Germinal center (tissue), 1 donor: ENCODE results near the gene NHERF2.
A peak's percentile ranks its signal among the peaks of the same experiment; 100 is the strongest.

ENCODE experiments used
- DNase-seq: peaks from one replicate; pipeline ENCODE4 v3.0.0; 2012; ENCODE audit warnings: mixed read lengths, low spot score

Gene NHERF2

DNA sequence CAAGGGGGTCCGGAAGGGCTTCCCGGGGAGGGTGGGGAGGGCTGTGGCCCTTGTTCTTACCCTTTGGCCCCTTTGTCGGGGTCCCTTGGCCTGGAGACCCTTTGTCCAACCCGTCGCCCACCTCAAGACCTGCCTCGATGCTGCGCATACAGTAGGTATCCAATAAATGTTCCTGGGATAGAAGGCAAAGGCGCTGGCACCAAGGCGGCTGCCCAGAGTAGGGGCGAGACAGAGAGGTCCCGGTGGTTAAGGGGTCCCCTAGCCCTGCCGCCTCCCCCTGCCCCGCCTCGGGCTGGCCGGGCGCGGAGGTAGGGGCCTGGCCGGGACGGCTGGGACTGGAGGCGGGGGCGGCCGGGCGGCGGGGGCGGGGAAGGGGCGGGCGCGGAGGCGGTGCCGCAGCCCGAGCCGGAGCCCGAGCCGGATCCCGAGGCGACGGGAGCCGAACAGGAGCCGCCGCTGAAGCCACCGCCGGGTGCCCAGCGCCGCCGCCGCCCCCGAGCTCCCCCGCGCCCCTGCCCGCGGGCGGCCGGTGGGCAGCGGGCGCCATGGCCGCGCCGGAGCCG lies at the start of gene NHERF2:
TSS of gene NHERF2 (plus strand) at position 442 of the 563 bp plus-strand sequence. CDS start at position 546, 104 bp downstream.
- DNase-seq, result peak; percentile 41

DNA sequence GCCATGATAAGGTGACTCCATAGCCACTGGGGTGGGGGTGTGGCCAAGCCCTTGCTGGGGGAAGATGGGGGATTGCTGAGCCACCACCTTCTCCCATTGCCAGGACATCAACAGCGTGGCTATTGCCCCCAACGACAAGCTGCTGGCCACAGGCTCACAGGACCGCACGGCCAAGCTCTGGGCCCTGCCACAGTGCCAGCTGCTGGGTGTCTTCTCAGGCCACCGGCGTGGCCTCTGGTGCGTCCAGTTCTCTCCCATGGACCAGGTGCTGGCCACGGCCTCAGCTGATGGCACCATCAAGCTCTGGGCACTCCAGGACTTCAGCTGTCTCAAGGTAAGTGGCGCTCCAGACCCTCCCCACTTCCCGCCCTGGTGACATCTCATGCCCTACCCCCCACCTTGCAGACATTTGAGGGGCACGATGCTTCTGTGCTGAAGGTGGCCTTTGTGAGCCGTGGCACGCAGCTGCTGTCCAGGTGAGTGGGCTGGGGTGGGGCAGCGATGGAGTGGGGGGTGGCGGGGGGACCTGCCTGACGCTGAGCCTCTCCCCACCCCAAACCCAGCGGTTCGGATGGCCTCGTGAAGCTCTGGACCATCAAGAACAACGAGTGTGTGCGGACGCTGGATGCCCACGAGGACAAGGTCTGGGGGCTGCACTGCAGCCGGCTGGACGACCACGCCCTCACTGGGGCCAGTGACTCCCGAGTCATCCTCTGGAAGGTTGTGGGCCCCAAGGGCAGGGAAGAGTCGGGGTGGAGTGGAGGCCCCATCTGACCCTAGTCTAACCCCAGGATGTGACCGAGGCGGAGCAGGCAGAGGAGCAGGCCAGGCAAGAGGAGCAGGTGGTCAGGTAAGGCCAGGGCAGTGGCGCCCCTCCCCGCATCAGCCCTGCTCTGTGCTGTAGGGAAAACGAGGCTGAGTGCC lies 49.5 kb upstream of the NHERF2 start:
- DNase-seq, result no peak

DNA sequence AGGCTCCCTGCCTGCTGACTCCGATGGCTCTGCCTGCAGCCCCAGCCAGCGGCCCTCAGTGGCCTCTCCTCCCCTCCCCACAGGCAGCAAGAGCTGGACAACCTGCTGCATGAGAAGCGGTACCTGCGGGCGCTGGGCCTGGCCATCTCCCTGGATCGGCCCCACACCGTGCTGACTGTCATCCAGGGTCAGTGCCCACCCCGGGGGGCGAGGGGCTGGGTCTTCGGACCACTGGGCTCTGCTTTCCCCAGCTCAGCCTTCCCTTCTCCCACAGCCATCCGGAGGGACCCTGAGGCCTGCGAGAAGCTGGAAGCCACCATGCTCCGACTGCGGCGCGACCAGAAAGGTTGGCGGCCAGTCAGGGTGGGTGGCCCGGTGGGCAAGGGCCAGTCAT lies 48.8 kb upstream of the NHERF2 start:
- DNase-seq, result no peak

DNA sequence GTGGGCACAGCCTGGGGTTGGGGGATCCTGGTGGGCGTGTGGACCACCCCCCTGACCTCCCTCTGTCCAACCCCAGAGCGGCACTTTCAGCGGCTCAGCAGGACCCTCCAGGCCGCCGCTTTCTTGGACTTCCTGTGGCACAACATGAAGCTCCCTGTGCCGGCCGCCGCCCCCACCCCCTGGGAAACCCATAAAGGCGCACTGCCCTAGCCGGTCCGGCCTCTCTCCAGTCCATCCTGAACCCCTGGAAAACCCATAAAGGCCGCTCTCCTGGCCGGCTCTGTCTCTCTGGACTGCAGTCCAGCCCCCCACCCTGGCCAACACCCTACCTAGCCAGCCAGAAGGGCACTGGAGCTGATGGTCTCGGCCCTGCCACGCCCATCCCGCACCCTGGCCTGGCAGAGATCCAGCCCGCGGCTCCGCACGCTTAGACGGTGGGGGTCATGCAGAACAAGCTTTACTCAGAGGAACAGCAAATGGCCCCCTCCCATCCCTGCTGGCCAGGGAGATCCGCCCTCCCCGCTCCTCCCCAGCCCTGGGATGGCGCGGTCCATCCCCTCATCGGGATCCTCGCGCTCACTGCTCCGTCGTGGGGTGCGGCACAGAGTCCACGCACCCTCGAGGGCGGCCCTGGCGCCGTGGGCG lies 48.1 kb upstream of the NHERF2 start:
- DNase-seq, result no peak

DNA sequence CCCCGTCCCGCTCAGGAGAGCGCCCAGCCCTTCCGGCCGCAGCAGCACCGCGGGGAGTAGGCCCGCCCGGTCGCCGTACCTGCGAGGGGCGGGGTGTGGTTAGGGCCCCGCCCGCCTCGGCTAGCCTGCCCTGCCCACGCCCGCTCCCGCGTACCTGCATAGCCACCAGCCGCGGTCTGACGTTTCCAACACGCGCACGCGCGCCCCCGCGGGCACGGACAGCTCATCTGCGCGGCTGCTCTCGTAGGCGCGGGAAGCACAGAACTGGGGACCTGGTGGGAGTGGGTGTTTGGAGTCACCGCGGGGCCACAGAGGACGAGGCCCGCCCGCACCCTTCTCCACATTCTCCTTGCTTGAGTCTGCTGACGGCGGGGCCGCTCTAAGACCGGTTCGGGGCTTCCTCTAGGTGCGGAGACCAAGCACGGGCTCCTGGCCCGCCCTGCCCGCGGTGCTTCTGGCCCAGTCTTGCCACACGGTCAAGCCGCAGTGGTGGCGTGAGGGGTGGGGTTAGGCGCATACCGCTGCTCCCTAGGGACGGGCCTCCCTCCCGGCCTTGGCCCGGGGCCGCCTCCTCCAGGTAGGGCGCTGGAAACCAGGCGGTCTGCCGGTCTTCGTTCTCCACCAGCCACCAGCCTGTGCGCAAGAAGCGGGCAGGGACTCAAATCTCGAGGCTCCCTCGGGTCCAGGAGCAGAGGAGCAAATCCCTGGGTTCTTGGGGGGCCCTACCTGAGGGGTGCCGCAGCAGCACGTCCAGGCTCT lies 47.3 kb upstream of the NHERF2 start:
- DNase-seq, result no peak

DNA sequence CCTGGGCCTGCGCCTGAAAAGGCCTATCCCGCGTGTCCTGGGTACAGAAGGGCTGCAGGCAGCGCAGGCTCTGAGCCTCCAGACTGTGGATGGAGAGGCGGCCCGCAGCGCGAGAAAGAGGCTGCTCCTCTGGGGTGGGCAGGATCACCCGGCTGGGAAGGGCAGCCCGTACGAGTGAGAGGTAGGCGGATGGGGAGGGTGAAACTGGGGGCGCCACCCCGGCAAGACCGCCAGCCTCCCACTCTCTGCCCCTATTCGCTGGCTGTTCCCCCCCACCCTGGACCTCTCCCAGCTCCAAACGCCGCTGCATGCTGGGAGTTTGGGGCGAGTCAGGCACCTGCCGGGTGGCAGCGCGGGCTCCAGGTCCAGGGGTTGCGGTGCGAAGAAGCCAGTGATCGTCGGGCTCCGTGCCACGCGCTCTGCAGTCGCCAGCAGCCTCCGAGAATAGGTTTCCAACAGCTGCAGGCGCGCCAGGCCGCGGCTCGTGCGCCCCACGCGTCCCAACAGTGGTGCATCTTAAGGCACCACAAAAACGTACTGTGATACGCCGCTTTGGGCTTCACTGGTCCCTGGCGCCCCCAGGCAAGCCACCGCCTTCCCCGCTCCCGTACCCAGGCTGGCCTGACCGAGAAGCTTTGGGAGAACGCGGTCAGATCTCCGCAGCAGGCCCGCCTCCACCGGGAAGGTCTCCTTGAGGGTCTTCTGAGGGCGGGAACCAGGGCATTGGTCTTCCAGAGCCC lies 46.5 kb upstream of the NHERF2 start:
- DNase-seq, result no peak

DNA sequence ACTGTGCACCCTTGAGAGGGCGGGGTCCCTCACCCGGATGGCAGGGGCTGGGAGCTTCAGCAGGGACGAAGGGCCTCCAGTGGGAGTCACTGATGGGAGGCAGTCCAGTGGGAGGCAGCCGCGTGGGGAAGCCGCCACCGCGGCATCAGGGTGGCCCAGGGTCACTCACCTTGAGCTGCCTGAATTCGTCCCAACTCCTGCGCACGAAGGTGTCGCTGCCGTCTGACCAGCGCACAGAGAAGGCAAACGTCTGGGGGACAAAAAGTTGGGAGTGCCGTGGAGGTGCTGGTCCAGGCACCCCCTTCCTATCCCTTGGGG lies 46.0 kb upstream of the NHERF2 start:
- DNase-seq, result no peak

DNA sequence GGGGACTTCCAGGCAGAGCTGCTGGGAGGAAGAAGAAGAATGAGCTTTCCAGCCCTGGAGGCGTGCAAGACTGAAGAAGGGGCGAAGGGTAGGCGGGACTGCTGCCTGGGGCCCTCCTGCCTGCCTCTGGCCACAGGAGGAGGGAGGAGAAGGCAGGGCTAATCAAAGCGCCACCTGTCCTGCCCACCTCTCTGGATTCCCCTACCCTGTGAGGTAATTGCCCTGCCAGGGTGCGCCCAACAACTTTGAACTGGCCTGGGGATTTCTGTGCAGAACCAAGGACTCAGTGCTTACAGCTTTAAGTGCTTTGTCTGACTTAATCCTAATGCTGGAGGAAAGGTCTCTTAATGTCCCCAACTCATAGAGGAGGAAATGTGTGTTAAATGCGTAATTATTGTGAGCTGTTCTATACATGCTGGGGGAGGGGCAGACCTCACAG lies 45.3 kb upstream of the NHERF2 start, which contains the start of gene NOXO1:
TSS of gene NOXO1 (minus strand) at position 72 of the 439 bp plus-strand sequence. CDS start 290 bp downstream, outside the sequence.
- no peak for DNase-seq

DNA sequence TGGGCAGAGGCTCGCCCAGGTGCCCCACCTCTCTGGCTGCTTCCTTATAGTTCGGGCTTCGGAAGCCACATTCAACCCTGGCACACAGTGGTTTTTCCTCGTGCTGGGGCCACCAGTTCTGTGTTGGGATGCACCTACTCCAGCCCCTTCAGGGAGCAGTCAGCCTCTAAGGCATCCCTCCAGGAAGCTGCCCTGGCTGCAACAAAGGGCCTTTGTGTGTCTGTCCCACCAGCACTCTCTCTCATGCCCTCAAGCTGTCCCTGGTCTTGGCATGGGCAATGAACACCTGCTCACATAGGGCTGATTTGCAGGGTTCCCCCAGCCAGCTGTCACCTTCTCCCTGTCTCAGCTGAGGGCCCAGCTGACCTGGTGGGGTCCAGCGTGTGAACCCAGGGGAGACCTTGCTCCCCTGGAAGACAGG lies 44.7 kb upstream of the NHERF2 start:
- DNase-seq, result no peak

DNA sequence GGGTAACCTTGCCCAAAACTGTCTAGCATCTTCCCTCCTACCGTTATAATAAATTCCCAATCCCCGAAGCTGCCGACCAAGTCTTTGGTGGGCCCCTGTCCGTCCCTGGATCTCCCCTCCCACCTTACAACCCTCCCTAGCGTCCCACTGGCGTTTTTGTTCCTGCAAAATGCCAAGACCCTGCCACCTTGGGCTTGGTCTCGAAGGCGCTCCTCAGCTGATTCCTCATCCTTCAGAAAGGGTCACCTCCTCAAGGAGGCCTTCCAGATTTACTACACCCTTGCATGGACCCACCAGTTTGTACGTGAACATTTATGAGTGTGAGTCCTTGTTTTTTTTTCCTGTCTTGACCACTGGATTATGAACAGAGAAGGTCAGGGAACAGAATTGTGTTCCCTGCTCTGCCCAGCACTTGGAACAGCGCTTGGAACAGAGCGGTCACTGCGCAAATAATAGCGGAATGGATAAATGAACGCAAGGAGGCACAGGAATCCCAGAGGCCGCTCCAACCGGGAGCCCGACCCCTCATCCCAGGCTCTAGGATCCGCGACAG lies 43.6 kb upstream of the NHERF2 start:
- no peak for DNase-seq

DNA sequence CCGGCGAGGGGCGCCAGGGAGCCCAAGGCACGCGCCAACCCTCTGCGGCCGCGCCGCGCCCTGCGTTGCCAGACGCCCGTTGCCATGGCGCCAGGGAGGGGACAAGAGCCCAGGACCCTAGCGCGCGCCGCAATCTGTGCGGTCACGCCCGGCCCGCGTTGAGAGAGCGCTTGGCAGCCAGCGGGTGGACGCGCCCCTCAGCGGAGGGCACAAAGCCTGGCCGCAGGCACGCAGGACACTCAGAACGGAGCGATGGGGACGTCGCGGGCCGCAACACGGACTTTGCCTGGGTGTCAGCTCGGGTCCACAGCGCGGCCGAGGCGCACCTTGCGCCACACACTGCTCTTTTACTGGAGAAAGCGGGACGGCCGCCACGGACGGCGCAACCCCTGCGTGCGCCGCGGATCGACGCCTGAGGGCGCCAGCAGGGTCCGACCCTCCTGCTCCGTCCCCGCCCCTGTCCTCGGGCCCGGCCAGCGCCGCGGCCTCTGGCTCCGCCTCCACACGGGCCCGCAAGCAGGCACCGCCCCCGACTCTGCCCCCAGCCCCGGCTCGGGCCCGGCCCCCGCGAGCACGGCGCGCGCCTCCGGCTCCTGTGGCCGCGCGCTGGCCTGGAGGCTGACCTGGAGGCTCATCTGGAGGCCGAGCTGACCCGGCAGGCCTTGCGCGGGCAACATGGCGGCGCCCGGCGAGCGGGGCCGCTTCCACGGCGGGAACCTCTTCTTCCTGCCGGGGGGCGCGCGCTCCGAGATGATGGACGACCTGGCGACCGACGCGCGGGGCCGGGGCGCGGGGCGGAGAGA lies 43.0 kb upstream of the NHERF2 start, which contains the start of gene GFER:
TSS of gene GFER (plus strand) at position 650 of the 803 bp plus-strand sequence. CDS start at position 676, 26 bp downstream.
- peak; percentile 88 for DNase-seq

DNA sequence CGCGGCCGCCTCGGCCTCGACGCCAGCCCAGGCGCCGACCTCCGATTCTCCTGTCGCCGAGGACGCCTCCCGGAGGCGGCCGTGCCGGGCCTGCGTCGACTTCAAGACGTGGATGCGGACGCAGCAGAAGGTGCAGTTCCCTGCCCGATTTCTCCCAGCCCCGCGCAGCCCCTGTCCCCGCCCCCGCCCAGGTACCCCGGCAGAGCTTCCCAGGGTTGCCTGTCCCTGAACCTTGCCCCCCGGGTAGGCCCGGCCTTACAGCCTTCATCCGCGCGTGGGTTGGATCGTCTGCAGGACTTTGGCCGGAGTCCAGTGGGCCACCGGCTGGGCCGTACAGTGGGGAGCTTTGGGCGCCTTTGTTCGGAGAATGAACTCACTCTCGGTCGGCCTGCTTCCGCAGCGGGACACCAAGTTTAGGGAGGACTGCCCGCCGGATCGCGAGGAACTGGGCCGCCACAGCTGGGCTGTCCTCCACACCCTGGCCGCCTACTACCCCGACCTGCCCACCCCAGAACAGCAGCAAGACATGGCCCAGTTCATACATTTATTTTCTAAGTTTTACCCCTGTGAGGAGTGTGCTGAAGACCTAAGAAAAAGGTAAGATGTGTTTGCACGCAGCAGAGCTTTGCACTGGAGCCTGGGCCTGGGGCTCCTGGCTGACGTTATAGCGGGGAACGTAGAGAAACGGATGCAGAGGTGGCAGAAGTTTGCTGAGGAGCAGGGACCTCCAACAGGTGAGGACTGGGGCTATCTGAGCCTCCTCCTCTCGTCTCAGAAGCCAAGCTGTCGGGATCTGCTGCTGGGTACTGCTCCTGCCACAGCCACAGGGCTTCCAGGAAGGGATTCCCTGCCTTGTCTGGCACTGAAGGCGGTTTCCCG lies 42.1 kb upstream of the NHERF2 start:
- no peak for DNase-seq

DNA sequence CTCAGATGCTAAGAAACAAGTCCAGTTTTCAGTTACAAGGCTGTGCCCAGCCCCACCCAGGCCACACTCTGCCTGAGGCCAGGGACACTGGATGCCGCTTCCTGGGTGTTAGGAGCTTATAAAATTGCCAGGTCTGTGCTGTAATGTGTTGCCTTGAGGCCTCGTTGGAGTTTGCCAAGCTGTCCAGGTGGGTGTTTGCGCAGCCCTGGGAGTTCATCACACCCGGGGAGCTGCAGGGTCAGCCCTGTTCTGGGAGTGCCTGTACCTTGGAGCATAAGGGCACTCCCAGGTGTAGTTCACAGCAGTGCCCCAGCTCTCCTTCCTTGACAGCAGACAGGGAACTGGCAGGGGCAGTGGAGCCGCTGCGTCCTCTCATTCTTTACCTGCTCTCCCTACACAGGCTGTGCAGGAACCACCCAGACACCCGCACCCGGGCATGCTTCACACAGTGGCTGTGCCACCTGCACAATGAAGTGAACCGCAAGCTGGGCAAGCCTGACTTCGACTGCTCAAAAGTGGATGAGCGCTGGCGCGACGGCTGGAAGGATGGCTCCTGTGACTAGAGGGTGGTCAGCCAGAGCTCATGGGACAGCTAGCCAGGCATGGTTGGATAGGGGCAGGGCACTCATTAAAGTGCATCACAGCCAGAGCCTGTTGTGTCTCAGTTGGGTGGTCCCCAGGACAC lies 41.1 kb upstream of the NHERF2 start:
- no peak for DNase-seq

DNA sequence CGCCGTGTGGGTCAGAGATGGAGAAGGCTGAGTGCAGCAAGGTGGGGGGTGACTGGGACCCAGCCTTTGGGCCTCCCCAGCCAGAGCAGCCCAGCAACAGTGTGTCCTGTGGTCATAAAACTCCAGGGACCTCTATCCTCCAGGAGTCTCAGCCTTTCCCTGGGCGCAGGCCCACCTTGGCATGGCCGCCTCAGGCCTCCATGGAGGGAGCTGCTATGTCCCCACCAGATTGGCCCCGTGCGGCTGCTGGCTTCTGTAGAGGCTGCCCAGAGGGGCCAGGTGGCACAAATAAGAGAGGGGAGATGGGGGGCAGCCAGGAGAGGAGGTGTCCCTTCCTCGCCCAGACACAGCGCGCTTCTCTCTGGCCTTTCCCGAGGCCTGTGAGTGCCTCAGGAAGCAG lies 39.5 kb upstream of the NHERF2 start:
- DNase-seq, result no peak

DNA sequence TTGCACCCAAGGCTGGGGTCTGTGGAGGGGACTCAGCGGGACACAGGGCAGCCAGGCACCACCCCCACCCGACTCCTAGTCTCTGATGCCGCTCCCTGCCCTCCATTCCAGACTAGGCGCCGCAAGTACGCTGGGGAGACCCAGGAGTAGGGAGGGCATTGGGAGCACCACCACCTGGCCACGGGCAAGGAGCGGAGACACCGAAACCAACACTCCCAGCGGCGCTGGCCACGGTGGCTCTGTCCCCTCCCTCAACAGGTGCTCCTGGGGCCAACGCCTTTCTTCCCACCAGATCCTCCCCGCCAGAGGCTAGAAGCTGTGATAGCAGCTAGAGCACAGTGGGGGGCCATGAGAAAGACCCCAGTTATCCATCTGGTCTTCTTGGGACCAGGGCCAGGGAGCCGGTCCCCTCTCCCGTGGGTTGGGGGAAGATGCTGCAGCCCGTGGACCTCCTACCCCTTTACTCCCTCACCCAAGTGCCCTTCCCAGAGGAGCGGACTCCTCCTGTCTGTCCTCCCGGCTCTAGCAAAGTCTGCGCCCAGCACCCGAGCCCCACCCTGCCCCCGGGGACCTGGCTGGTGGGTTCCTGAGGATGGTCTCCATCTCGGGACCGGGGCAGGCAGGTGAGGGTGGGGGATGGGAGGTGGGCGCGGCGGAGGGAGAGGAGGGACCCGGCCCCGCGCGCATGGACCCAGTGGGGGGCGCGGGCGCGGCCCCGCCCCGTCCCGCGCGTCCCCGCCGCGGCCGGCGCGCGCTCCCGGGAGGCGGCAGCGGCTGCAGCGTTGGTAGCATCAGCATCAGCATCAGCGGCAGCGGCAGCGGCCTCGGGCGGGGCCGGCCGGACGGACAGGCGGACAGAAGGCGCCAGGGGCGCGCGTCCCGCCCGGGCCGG lies 37.2 kb upstream of the NHERF2 start, which contains the start of gene SYNGR3:
TSS of gene SYNGR3 (plus strand) at position 762 of the 892 bp plus-strand sequence. CDS start 133 bp downstream, outside the sequence.
- DNase-seq, result peak; percentile 41

DNA sequence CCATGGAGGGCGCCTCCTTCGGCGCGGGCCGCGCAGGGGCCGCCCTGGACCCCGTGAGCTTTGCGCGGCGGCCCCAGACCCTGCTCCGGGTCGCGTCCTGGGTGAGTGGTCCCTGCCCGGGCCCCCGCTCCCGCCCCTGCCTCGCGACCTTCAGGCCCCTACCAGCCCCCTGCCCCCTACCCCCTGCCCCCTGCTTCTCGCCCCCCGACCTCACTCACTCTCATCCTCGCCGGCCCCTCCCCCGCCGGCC lies 36.7 kb upstream of the NHERF2 start:
- DNase-seq, result no peak

DNA sequence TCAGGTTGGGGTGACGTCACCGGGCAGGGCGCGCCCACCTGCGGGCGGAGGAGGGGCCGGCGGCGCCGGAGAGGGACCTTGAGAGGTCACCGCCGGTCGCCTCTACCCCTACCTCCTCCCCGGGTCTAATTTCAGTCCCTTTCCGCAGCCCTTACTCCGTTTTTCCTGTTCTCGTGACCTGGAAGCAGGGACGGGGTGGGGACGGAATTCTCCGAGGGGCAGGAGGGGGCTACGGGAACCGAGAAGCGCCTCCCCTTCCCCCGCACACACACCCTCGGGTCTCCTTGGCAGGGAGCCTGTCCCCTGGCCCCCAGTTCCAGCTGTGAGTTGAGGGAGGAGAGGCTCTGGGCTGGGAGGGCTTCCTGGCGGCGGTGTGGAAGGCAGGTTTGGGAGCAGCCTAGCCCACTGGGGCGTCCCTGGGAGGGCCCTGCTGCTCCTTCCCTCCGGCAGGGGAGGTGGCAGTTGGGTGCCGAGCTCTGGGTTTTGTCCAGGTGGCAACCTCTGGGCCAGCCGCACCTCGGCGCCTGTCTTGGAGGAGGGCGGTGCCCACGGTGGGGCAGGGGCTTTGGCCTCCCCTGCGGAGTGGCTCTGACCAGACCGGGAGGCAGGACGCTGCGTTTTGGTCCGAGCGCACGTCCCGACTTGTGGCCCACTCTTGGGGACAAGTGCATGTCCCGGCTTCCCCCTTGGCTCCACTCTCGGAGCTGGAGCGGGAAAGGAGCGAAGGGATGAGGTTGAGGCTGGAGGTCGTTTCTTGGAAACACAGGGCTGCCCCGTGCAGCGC lies 36.2 kb upstream of the NHERF2 start:
- peak; percentile 48 for DNase-seq
